HT-29 (cell line): ENCODE data around the gene RAC3. TPM values are rescaled to one million over a fixed set of nuclear protein-coding genes. Genes with fewer than 3 reads are reported as not detected.
"Not testable (repeated sequence)": the region's sequence is repeated elsewhere in the genome, so short reads cannot be mapped to it uniquely, and the experiment has no call there.

ENCODE experiments used
- DNase-seq: peaks from one replicate; pipeline ENCODE4 v3.0.0-alpha.2; 2015; ENCODE audit warnings: low spot score
- total RNA-seq: library from RNA; depleted of rRNA; stranded (reverse); fragments of >200 nt; shearing (Covaris generic); gene quantifications from 2 replicates; pipeline ENCODE4 v1.2.3, GENCODE V29; 2014

Gene RAC3
- total RNA-seq, 1 experiment from 2014 or later: 71.3 TPM

- peak; percentile 99 for DNase-seq
Observed at GRCh38 chr17:82022981-82023446, 8.5 kb upstream of the RAC3 start, which contains the start of gene LRRC45. LRRC45 (plus strand) TSS chr17:82023305; CDS start chr17:82023644, 339 bp downstream.

DNA sequence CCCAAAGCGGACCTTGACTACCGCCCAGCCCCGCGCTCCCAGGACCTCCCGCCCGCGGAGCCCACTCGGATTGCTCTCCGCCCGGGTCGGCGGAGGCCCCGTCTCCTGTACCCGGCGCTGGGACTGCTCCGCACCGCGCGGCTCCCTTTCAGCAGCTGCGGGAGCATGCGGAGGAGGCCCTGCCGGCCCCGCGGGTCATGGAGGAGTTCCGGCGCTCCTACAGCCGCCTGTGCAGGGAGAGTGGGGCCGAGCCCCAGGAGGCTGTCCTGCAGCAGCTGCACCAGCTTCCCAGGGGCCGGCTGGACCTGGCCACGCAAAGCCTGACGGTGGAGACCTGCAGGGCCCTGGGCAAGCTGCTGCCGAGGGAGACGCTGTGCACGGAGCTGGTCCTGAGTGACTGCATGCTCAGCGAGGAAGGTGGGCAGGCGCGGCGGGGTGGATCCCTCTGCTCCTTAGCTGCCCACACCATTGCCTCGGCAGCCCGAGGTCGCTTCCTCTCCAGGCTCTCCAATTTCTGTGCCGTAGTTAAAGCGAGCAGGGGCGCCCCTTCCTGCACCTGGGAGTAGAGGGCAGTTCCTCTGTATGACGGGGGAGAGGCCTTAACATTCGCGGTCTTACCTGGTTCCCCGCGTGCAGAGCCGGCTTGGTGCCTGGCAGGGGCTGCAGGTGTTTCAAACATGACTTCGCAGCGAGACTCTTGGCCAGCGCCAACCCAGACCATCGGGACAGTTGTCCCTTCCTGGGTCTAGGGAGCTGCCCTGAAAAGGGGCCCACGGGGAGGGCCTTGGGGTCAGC is 7.8 kb upstream of the RAC3 start:
- peak; percentile 27 for DNase-seq

DNA sequence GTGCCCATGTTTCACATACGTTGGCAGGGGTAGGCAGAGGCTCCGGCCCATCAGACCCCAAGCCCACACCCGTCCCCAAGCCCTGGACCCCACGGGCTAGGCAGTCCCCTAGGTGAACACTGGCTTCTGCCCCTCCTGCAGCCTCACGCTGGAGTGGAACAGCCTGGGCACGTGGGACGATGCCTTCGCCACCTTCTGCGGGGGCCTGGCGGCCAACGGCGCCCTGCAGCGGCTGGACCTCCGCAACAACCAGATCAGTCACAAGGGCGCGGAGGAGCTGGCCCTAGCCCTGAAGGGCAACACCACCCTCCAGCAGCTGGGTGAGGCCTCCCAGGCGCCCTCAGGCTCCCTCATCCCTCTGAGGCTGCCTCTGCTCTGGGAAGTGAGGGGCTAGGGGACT is 6.6 kb upstream of the RAC3 start:
- DNase-seq: no peak

DNA sequence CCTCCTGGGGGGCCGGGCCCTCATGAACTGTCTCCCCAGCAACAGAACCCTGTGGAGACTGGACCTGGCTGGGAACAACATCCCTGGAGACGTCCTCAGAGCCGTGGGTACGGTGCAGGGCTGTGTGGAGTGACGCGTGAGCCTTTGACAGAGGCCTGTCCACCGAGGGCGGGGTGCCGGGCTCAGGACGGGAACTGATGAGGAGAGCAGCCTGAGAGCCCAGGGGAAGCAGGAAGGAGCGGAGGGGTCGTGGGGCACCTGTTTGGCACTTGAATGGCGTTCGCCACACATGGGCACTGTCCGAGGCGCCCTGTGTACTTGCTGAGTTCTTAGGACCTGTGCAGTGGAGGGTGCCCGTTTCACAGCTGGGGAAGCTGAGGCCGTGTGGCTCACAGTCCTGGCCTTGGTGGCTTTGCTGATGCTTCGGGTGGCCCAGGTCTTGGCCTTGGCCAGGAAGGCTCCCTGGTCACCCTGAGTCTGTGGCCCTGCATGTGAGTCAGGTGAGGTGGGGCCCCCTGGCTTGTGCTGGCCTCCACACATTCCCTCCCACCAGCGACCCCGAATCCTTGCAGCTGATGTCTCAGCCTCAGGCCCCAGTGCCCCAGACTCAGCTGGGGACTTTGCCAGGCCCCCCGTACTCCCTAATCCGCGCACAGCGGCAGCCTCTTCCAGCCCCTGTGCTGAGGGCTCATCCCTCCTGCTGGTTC is 5.9 kb upstream of the RAC3 start:
- no peak for DNase-seq

DNA sequence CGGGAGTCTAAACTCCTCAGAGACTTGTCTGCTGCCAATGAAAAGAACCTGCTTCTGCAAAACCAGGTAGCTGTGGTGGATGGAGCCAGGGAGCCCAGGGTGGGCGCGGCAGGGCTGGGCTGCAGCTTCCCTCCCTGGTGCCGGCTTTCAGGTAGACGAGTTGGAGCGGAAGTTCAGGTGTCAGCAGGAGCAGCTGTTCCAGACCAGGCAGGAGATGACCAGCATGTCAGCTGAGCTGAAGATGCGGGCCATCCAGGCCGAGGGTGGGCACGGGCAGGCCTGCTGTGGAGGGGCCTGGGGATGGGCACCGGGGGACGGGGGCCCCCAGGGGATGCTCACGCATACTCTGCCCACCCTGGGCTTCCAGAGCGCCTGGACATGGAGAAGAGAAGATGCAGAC is 3.2 kb upstream of the RAC3 start:
- no peak for DNase-seq

DNA sequence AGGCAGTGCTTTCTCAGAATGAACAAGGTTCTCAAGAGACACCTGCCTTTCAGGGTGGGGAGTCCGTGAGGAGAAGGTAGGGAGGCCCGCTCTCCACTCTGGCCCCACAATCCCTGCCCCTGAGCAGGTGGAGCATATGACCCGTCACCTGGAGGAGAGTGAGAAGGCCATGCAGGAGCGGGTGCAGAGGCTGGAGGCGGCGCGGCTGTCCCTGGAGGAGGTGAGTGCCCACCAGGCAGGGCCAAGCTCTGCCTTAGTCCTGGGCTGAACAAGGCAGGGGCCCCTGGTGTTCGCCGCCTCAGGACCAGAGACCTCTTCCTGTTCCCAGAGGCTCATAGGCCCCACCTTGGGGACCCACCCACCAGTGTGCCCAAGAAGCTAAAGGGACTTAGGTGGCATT is 2.5 kb upstream of the RAC3 start:
- no peak for DNase-seq

- no peak for DNase-seq
Observed at GRCh38 chr17:82029391-82029790, 2.1 kb upstream of the RAC3 start.

DNA sequence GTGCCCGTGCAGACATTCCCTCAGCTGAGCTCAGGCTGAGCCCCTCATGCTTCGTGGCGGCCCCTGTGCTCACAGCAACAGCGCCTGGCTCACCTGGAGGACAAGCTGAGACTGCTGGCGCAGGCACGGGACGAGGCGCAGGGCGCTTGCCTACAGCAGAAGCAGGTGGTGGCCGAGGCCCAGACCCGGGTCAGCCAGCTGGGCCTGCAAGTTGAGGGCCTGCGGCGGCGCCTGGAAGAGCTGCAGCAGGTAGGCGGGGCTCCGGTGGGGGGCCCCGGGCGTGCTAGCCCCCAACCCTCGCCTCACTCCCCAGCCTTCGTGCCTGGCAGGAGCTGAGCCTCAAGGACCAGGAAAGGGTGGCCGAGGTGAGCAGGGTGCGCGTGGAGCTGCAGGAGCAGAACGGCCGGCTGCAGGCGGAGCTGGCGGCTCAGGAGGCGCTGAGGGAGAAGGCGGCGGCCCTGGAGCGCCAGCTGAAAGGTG is 1.4 kb upstream of the RAC3 start:
- DNase-seq: no peak

- DNase-seq: peak; percentile 84
Observed at GRCh38 chr17:82030470-82031302, 792 bp upstream of the RAC3 start.

DNA sequence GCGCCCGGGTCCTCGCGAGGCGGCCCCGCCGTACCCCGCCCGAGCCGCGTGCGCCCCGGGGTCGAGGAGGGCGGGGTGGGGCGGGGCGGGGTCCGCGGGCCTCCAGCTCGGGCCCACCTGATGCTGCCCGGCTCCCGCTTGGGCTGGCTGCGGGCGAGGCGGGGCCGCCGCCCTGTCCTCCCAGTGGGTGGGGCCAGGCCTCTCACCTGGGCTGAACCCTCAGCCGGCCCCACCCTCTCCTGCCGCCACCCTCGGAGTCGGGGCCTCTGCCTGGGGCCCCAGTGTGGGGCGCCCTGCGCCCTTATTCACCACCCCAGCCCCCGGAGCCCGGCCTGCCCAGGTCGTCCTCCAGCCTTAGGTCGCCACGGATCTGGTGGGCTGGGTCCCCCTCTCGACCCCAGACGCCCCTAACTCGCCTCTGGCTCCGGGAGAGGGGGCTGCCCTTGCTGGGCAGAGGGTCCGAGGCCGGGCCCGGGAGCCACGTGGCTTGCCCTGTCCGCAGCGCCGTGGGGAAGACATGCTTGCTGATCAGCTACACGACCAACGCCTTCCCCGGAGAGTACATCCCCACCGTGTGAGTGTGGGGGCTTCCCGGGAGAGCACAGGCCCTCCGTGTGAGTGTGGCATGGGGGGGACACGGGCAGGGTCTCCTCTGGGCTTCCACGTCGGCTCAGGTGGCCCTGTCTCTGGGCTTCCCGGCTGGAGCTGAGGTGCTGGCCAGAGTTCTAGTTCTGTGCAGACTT is 578 bp downstream of the RAC3 start:
- DNase-seq: peak; percentile 46

DNA sequence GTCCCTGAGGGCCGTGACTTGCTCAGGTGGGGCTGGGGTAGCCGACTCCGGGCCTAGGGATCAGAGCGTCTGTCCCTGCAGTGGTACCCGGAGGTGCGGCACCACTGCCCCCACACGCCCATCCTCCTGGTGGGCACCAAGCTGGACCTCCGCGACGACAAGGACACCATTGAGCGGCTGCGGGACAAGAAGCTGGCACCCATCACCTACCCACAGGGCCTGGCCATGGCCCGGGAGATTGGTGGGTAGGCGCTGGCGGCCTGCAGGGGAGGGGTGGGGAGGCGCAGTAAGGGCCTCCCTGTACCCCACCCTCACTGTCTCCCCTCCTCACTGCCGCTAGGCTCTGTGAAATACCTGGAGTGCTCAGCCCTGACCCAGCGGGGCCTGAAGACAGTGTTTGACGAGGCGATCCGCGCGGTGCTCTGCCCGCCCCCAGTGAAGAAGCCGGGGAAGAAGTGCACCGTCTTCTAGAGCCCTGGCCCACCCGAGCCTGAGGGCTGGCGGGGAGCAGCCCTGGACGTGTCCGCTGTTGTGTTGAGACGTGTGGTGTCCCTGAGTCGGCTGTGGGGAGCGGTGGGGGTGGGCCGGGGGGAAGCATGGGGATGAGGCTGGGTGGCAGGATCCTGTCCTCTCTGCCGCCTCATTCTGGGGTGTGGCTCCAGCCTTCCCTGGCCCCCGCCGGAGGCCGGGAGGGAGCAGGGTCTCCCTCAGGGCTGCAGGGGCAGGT is 2.0 kb downstream of the RAC3 start:
- no peak for DNase-seq

DNA sequence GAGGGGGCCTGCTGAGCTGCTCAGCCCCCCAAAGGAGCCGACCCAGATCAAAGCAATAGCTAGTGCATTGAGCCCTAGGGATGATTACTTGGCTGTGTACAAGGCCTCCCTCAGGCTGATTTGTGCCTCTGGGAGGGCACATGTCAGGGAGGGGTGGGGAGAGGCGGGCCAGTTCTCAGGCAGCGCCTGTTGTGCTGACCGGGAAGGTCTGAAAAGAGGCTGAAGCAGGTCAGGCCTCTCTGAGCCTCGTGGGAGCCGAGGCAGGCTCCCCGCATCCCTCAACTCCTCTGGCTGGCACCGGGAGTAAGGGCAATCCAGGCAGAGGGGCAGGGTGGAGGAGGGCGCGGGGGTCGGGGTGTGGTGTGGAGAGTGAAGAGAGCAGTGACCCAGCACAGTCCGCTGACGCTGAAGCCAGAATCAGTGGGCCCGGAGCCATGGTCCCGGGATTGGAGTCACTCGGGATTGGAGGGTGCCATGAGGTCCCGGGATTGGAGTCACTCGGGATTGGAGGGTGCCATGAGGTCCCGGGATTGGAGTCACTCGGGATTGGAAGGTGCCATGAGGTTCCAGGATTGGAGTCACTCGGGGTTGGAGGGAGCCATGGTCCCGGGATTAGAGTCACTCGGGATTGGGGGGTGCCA is 3.0 kb downstream of the RAC3 start:
- no peak for DNase-seq

- DNase-seq: no peak
Observed at GRCh38 chr17:82035488-82035887, 4.0 kb downstream of the RAC3 start.

- no peak for DNase-seq
Observed at GRCh38 chr17:82035956-82036633, 4.6 kb downstream of the RAC3 start.

DNA sequence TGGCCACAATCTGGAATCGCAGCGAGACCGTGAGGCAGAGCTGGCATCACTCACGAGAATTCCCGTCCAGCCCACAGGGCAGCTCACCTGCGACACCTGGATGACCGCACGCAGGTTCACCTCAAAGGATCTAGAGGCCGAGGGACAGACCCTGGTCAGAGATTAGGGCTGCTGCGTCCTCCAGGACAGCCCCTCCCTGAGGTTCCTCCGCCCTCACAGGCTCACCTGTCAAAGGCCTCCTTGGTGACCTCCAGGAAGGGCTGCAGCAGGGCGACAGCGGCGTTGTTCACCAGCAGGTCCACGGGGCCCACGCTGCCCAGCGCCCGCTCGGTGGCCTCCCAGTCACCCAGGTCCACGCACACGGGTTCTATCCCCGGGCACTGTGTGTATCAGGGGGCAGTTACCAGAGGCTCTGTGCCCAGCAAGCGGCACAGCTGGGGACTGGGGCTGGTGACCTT is 5.2 kb downstream of the RAC3 start:
- no peak for DNase-seq

DNA sequence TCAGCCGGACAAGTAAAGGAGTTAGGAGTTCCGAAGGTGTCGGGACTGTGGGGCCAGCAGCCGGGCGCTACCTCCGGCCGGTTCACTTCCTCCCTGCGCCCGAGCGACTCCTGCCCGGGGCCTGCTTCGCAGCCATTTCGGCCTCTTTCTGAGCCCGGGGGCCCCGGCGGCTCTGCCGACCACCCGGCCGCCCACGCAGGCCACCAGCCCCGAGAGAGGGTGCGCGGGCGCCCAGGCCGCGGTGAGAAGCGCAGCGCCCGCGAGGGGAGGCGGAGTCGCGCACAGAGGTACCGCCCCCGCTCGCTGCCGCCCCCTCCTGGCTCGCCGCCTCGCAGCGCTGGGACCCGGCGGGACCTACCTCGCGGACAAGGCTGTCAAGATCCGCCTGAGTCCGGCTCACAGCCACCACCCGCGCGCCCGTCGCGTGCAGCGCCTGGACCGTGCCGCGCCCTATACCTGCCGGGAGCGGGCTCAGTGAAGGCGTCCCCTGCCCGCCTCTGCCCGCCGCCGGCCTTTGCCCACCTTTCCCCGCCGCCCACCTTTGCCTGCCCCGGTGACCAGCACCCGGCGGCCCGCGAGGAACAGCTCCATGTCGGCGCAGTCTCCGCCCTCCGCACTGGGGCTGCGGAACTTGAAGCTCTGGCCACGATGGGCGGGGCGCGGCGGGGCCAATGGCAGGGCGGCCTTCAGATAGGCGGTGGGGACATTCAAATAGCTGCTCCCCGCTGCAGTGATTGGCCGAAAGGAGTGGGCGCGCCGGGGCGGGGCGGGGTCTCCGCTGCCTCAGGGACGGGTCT is 5.8 kb downstream of the RAC3 start, which contains the start of gene DCXR:
Gene DCXR, minus strand, starts transcription at position 606 of the 797 bp plus-strand sequence. Its CDS starts 15 bp downstream, at position 591.
- peak; percentile 96 for DNase-seq

- DNase-seq: no peak
Observed at GRCh38 chr17:82037889-82038195, 6.4 kb downstream of the RAC3 start.

- DNase-seq: not testable (repeated sequence)
Observed at GRCh38 chr17:82038796-82039409, 7.4 kb downstream of the RAC3 start.
